H9 (cell line): ENCODE measurements around the gene NARS2. TPM values are rescaled to one million over a fixed set of nuclear protein-coding genes. Genes with fewer than 3 reads are reported as not detected.

ENCODE experiments used
- DNase-seq: peaks from one replicate; pipeline ENCODE4 v3.0.0-alpha.2; 2017
- H2AFZ ChIP-seq: one replicate; pipeline ENCODE4 v1.6.1; 2013; ENCODE audit warnings: mild to moderate bottlenecking, low read length, control low read depth, moderate library complexity
- H2AK5ac ChIP-seq: 2 replicates; pipeline ENCODE4 v1.6.1; 2013; ENCODE audit warnings: low read length, control low read depth, mixed read lengths; ENCODE audit not compliant: insufficient read length
- H2BK120ac ChIP-seq: one replicate; pipeline ENCODE4 v1.6.1; 2013; ENCODE audit warnings: low read depth, mild to moderate bottlenecking, low read length, control low read depth, inconsistent platforms; ENCODE audit not compliant: poor library complexity, severe bottlenecking
- H2BK12ac ChIP-seq: 2 replicates; pipeline ENCODE4 v1.6.1; 2013; ENCODE audit warnings: low read length, control low read depth, mixed read lengths, low read depth; ENCODE audit not compliant: insufficient read length
- H2BK15ac ChIP-seq: 2 replicates; pipeline ENCODE4 v1.6.1; 2013; ENCODE audit warnings: low read depth, low read length, control low read depth
- H2BK20ac ChIP-seq: one replicate; pipeline ENCODE4 v1.6.1; 2013; ENCODE audit warnings: low read depth, mild to moderate bottlenecking, low read length, control low read depth, inconsistent platforms; ENCODE audit not compliant: poor library complexity, severe bottlenecking
- H2BK5ac ChIP-seq: 2 replicates; pipeline ENCODE4 v1.6.1; 2013; ENCODE audit warnings: low read length, control low read depth, mixed read lengths; ENCODE audit not compliant: insufficient read length
- H3K14ac ChIP-seq: 2 replicates; pipeline ENCODE4 v1.6.1; 2013; ENCODE audit warnings: low read length, control low read depth; ENCODE audit not compliant: insufficient read depth
- H3K18ac ChIP-seq: 2 replicates; pipeline ENCODE4 v1.6.1; 2013; ENCODE audit warnings: low read depth, mild to moderate bottlenecking, mixed read lengths, low read length, control low read depth; ENCODE audit not compliant: insufficient read length
- H3K23ac ChIP-seq: 2 replicates; pipeline ENCODE4 v1.6.1; 2013; ENCODE audit warnings: low read length, control low read depth, mixed read lengths, low read depth; ENCODE audit not compliant: insufficient read length
- H3K23me2 ChIP-seq: 2 replicates; pipeline ENCODE4 v1.6.1; 2013; ENCODE audit warnings: low read depth, mild to moderate bottlenecking, mixed read lengths, low read length, control low read depth; ENCODE audit not compliant: insufficient read length, poor library complexity, severe bottlenecking
- H3K27ac ChIP-seq: 2 replicates; pipeline ENCODE4 v1.5.1; 2013; ENCODE audit warnings: low read length, control low read depth, mixed read lengths, low read depth; ENCODE audit not compliant: insufficient read length
- H3K27me3 ChIP-seq: 2 replicates; pipeline ENCODE4 v1.6.1; 2013; ENCODE audit warnings: low read length, control low read depth, inconsistent platforms; ENCODE audit not compliant: insufficient read depth
- H3K4ac ChIP-seq: 2 replicates; pipeline ENCODE4 v1.6.1; 2013; ENCODE audit warnings: low read depth, mild to moderate bottlenecking, control low read depth, inconsistent platforms, low read length, moderate library complexity
- H3K4me1 ChIP-seq: 2 replicates; pipeline ENCODE4 v1.6.1; 2013; ENCODE audit warnings: low read length, control low read depth, inconsistent platforms; ENCODE audit not compliant: insufficient read depth
- H3K4me2 ChIP-seq: 2 replicates; pipeline ENCODE4 v1.6.1; 2013; ENCODE audit warnings: low read length, control low read depth, mixed read lengths; ENCODE audit not compliant: insufficient read length, insufficient read depth
- H3K56ac ChIP-seq: 2 replicates; pipeline ENCODE4 v1.6.1; 2013; ENCODE audit warnings: low read depth, mild to moderate bottlenecking, mixed read lengths, low read length, control low read depth; ENCODE audit not compliant: insufficient read length
- H3K79me1 ChIP-seq: 2 replicates; pipeline ENCODE4 v1.6.1; 2013; ENCODE audit warnings: low read depth, mild to moderate bottlenecking, moderate library complexity, low read length, control low read depth, inconsistent platforms; ENCODE audit not compliant: insufficient read depth, poor library complexity, severe bottlenecking
- H3K79me2 ChIP-seq: 2 replicates; pipeline ENCODE4 v1.6.1; 2013; ENCODE audit warnings: low read length, control low read depth, inconsistent platforms; ENCODE audit not compliant: insufficient read depth
- H3K9ac ChIP-seq: 2 replicates; pipeline ENCODE4 v1.6.1; 2013; ENCODE audit warnings: low read length, control low read depth, mixed read lengths; ENCODE audit not compliant: insufficient read length; ENCODE audit errors: extremely low read depth
- H3K9me3 ChIP-seq: one replicate; pipeline ENCODE4 v1.6.1; 2013; ENCODE audit warnings: low read depth, low read length, inconsistent platforms; ENCODE audit not compliant: control insufficient read depth
- H3T11ph ChIP-seq: one replicate; pipeline ENCODE4 v1.6.1; 2013; ENCODE audit warnings: mild to moderate bottlenecking, low read length, control low read depth, inconsistent platforms
- H4K20me1 ChIP-seq: one replicate; pipeline ENCODE4 v1.6.1; 2013; ENCODE audit not compliant: control insufficient read depth, insufficient read length, insufficient read depth
- H4K5ac ChIP-seq: 2 replicates; pipeline ENCODE4 v1.6.1; 2013; ENCODE audit warnings: low read depth, mild to moderate bottlenecking, mixed read lengths, low read length, control low read depth; ENCODE audit not compliant: insufficient read length
- H4K8ac ChIP-seq: replicated peaks from 2 replicates; pipeline ENCODE4 v1.6.1; 2013; ENCODE audit warnings: low read length, control low read depth, mixed read lengths, low read depth; ENCODE audit not compliant: insufficient read length
- H4K91ac ChIP-seq: 2 replicates; pipeline ENCODE4 v1.6.1; 2013; ENCODE audit warnings: low read depth, mild to moderate bottlenecking, moderate library complexity, mixed read lengths, low read length, control low read depth; ENCODE audit not compliant: insufficient read length
- H3K27ac Mint-ChIP-seq, 3 experiments: 2 replicates in 2 of 3; 3 replicates in 1 of 3; pipeline ENCODE4 v1.8.0; 2020 to 2021; ENCODE audit warnings: mixed read lengths in 3 of 3, mild to moderate bottlenecking in 1 of 3, moderate library complexity in 1 of 3
- H3K27me3 Mint-ChIP-seq: 2 replicates; pipeline ENCODE4 v1.8.0; 2021; ENCODE audit warnings: low read depth, mild to moderate bottlenecking, moderate library complexity, mixed read lengths
- H3K36me3 Mint-ChIP-seq, 3 experiments: 2 replicates in 2 of 3; 3 replicates in 1 of 3; pipeline ENCODE4 v1.8.0; 2020 to 2021; ENCODE audit warnings: low read depth in 3 of 3, mixed read lengths in 3 of 3; ENCODE audit not compliant: insufficient read depth in 1 of 3
- H3K4me1 Mint-ChIP-seq, 2 experiments: 2 replicates each; pipeline ENCODE4 v1.8.0; 2020; ENCODE audit warnings: mixed read lengths in 2 of 2
- H3K4me3 Mint-ChIP-seq, 2 experiments: 2 replicates in 1 of 2; 3 replicates in 1 of 2; pipeline ENCODE4 v1.8.0; 2020 to 2021; ENCODE audit warnings: mild to moderate bottlenecking in 2 of 2, mixed read lengths in 2 of 2, moderate library complexity in 1 of 2
- H3K9me3 Mint-ChIP-seq, 2 experiments: 2 replicates in 1 of 2; 3 replicates in 1 of 2; pipeline ENCODE4 v1.8.0; 2020; ENCODE audit warnings: mild to moderate bottlenecking in 2 of 2, mixed read lengths in 2 of 2, moderate library complexity in 1 of 2
- WGBS: extraction: QIAGEN DNeasy Blood & Tissue Kit; methylation state at CpG from one replicate; pipeline ENCODE4 v1.1.7; 2013; ENCODE audit warnings: missing lambda C conversion rate, low lambda C conversion rate, mixed read lengths; ENCODE audit not compliant: insufficient read length; ENCODE audit errors: extremely low coverage; 5-methylcytosine and 5-hydroxymethylcytosine counted together
- total RNA-seq: library from RNA; stranded (reverse); gene quantifications from 2 replicates; pipeline ENCODE4 v1.2.1, GENCODE V29; 2021
- TF ChIP-seq, protein P1 (sequence below): fragments of 200-600 bp; sonication (generic); conservative IDR thresholded peaks from 3 replicates; pipeline ENCODE4 v1.8.0; 2021; ENCODE audit warnings: antibody characterized with exemption, mild to moderate bottlenecking

The NARS2 gene
- total RNA-seq, 1 experiment from 2014 or later = 29.7 TPM

DNA sequence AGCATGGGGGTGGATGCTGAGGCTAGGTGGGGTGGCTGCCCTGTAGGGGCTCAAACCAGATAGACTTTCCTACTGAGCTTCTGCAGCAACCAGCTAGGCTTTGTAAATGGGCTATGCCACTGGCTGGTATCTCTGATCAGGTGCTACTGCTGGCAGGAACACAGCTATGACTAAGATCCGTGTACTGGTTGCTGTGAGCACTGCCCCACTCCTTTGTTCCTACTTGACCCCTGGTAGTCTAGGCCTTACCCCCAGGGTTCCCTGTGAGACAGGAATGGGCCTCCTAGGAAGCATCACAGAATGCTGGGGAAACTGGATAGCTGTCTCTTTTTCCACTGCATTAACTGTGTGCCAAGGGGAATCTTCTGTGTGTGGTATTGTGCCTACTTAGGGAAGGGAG lies 98.6 kb downstream of the NARS2 start:
- DNase-seq = no peak
- no peak overlapping the region for H4K91ac ChIP-seq
- no peak overlapping the region for H3K14ac ChIP-seq
- H2AK5ac ChIP-seq = no peak overlapping the region
- no peaks in the 10 kb centered on the region for H3K79me1 ChIP-seq
- no peak overlapping the region for H3K56ac ChIP-seq
- H3K4me2 ChIP-seq = no peak overlapping the region
- H2BK12ac ChIP-seq = no peak overlapping the region
- no peak overlapping the region for H3K18ac ChIP-seq
- H4K8ac ChIP-seq = no peak overlapping the region
- H3K79me2 ChIP-seq = no peaks in the 10 kb centered on the region
- H3K27ac ChIP-seq = no peak overlapping the region
- peaks cover 0 to 3% of the 10 kb centered on the region in 2 experiments; a peak in 2 of 5 replicates for H3K9me3 Mint-ChIP-seq
- peaks cover 0 to 9% (median 6%) of the 10 kb centered on the region in 3 experiments; a peak in 4 of 7 replicates for H3K36me3 Mint-ChIP-seq
- WGBS = no CpG with 5 or more reads among the region's 1 CpG
- H3K23me2 ChIP-seq = no peaks in the 10 kb centered on the region
- H2BK120ac ChIP-seq = no peak overlapping the region
- no peak overlapping the region for H2AFZ ChIP-seq
- TF ChIP-seq, protein P1, sequence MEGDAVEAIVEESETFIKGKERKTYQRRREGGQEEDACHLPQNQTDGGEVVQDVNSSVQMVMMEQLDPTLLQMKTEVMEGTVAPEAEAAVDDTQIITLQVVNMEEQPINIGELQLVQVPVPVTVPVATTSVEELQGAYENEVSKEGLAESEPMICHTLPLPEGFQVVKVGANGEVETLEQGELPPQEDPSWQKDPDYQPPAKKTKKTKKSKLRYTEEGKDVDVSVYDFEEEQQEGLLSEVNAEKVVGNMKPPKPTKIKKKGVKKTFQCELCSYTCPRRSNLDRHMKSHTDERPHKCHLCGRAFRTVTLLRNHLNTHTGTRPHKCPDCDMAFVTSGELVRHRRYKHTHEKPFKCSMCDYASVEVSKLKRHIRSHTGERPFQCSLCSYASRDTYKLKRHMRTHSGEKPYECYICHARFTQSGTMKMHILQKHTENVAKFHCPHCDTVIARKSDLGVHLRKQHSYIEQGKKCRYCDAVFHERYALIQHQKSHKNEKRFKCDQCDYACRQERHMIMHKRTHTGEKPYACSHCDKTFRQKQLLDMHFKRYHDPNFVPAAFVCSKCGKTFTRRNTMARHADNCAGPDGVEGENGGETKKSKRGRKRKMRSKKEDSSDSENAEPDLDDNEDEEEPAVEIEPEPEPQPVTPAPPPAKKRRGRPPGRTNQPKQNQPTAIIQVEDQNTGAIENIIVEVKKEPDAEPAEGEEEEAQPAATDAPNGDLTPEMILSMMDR = no peak
- H3K9ac ChIP-seq = no peak overlapping the region
- peak overlapping the region in 1 of 3 experiments; percentile 68; a peak in 1 of 7 replicates for H3K27ac Mint-ChIP-seq
- H4K5ac ChIP-seq = no peak overlapping the region
- no peaks in the 10 kb centered on the region for H3K4me1 ChIP-seq
- no peaks in the 10 kb centered on the region for H3K9me3 ChIP-seq
- no peak overlapping the region for H2BK5ac ChIP-seq
- H3K27me3 ChIP-seq = no peaks in the 10 kb centered on the region
- no peak overlapping the region for H2BK15ac ChIP-seq
- peaks cover 2% of the 10 kb centered on the region in 2 experiments for H3K4me1 Mint-ChIP-seq
- H3K4me3 Mint-ChIP-seq = no peak overlapping the region
- no peak overlapping the region for H2BK20ac ChIP-seq
- no peaks in the 10 kb centered on the region for H3K27me3 Mint-ChIP-seq
- no peaks in the 10 kb centered on the region for H4K20me1 ChIP-seq
- H3T11ph ChIP-seq = no peak overlapping the region
- H3K4ac ChIP-seq = no peak overlapping the region
- H3K23ac ChIP-seq = no peak overlapping the region
